Ishikawa (cell line): ENCODE results near the gene KIF26B.

Source experiments
- CEBPB ChIP-seq: IDR thresholded peaks from 2 replicates; pipeline ENCODE4 v1.6.1; 2012
- EGR1 ChIP-seq: IDR thresholded peaks from 2 replicates; pipeline ENCODE4 v1.6.1; 2012
- EP300 ChIP-seq: IDR thresholded peaks from 2 replicates; pipeline ENCODE4 v1.6.1; 2012; ENCODE audit warnings: borderline replicate concordance
- FOXM1 ChIP-seq: IDR thresholded peaks from 2 replicates; pipeline ENCODE4 v1.6.1; 2012; ENCODE audit warnings: low read depth, borderline replicate concordance
- MAX ChIP-seq: IDR thresholded peaks from 2 replicates; pipeline ENCODE4 v1.6.1; 2012
- NFIC ChIP-seq: IDR thresholded peaks from 2 replicates; pipeline ENCODE4 v1.6.1; 2012
- RAD21 ChIP-seq: IDR thresholded peaks from 2 replicates; pipeline ENCODE4 v1.6.1; 2012; ENCODE audit warnings: low read depth
- TAF1 ChIP-seq: IDR thresholded peaks from 2 replicates; pipeline ENCODE4 v1.6.1; 2012; ENCODE audit warnings: low read depth, mild to moderate bottlenecking
- TCF12 ChIP-seq: IDR thresholded peaks from 2 replicates; pipeline ENCODE4 v1.6.1; 2012; ENCODE audit warnings: low read depth
- YY1 ChIP-seq: IDR thresholded peaks from 2 replicates; pipeline ENCODE4 v1.6.1; 2012; ENCODE audit warnings: low read depth
- ZBTB7A ChIP-seq: IDR thresholded peaks from 2 replicates; pipeline ENCODE4 v1.6.1; 2012; ENCODE audit warnings: low read depth
- TF ChIP-seq, protein P1 (sequence below): IDR thresholded peaks from 2 replicates; pipeline ENCODE4 v1.6.1; 2012; ENCODE audit warnings: low read depth, mild to moderate bottlenecking
- TF ChIP-seq, protein P2 (sequence below): IDR thresholded peaks from 2 replicates; pipeline ENCODE4 v1.6.1; 2012

GRCh38 chr1:245700631-245701030 lies 545.8 kb downstream of the KIF26B start:
- TF ChIP-seq TCF12 (no peak), TAF1 (no peak), RAD21 (no peak), EGR1 (no peak), FOXM1 (no peak), YY1 (no peak), CEBPB (no peak), EP300 (no peak), NFIC (no peak), ZBTB7A (no peak), MAX (no peak)
- TF ChIP-seq, protein P1, sequence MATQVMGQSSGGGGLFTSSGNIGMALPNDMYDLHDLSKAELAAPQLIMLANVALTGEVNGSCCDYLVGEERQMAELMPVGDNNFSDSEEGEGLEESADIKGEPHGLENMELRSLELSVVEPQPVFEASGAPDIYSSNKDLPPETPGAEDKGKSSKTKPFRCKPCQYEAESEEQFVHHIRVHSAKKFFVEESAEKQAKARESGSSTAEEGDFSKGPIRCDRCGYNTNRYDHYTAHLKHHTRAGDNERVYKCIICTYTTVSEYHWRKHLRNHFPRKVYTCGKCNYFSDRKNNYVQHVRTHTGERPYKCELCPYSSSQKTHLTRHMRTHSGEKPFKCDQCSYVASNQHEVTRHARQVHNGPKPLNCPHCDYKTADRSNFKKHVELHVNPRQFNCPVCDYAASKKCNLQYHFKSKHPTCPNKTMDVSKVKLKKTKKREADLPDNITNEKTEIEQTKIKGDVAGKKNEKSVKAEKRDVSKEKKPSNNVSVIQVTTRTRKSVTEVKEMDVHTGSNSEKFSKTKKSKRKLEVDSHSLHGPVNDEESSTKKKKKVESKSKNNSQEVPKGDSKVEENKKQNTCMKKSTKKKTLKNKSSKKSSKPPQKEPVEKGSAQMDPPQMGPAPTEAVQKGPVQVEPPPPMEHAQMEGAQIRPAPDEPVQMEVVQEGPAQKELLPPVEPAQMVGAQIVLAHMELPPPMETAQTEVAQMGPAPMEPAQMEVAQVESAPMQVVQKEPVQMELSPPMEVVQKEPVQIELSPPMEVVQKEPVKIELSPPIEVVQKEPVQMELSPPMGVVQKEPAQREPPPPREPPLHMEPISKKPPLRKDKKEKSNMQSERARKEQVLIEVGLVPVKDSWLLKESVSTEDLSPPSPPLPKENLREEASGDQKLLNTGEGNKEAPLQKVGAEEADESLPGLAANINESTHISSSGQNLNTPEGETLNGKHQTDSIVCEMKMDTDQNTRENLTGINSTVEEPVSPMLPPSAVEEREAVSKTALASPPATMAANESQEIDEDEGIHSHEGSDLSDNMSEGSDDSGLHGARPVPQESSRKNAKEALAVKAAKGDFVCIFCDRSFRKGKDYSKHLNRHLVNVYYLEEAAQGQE: no peak
- TF ChIP-seq, protein P2, sequence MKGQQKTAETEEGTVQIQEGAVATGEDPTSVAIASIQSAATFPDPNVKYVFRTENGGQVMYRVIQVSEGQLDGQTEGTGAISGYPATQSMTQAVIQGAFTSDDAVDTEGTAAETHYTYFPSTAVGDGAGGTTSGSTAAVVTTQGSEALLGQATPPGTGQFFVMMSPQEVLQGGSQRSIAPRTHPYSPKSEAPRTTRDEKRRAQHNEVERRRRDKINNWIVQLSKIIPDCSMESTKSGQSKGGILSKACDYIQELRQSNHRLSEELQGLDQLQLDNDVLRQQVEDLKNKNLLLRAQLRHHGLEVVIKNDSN: no peak
